HEK293T (cell line): Measurements from ENCODE around the gene INTS7.

Source experiments
- ARNT ChIP-seq: fragments of 450-650 bp; IDR thresholded peaks from 2 replicates; pipeline ENCODE4 v1.6.1; 2017; ENCODE audit warnings: mild to moderate bottlenecking
- BHLHE40 ChIP-seq: fragments of 450-650 bp; IDR thresholded peaks from 2 replicates; pipeline ENCODE4 v1.6.1; 2016; ENCODE audit warnings: mild to moderate bottlenecking, moderate library complexity, borderline replicate concordance
- CTBP1 ChIP-seq: fragments of 450-650 bp; IDR thresholded peaks from 2 replicates; pipeline ENCODE4 v1.6.1; 2016; ENCODE audit warnings: borderline replicate concordance
- ELF4 ChIP-seq: fragments of 450-650 bp; IDR thresholded peaks from 2 replicates; pipeline ENCODE4 v1.6.1; 2017; ENCODE audit warnings: antibody characterized with exemption
- FOXA1 ChIP-seq: fragments of 450-650 bp; IDR thresholded peaks from 2 replicates; pipeline ENCODE4 v1.6.1; 2016; ENCODE audit warnings: mild to moderate bottlenecking
- FOXK2 ChIP-seq: fragments of 450-650 bp; IDR thresholded peaks from 2 replicates; pipeline ENCODE4 v1.6.1; 2016; ENCODE audit warnings: mild to moderate bottlenecking
- FOXM1 ChIP-seq: fragments of 450-650 bp; IDR thresholded peaks from 2 replicates; pipeline ENCODE4 v1.6.1; 2017; ENCODE audit warnings: mild to moderate bottlenecking, borderline replicate concordance
- L3MBTL2 ChIP-seq: fragments of 450-650 bp; conservative IDR thresholded peaks from 2 replicates; pipeline ENCODE4 v1.6.1; 2016; ENCODE audit warnings: mild to moderate bottlenecking
- NFRKB ChIP-seq: fragments of 450-650 bp; IDR thresholded peaks from 2 replicates; pipeline ENCODE4 v1.6.1; 2016; ENCODE audit warnings: mild to moderate bottlenecking, moderate library complexity
- SP1 ChIP-seq: fragments of 450-650 bp; IDR thresholded peaks from 2 replicates; pipeline ENCODE4 v1.6.1; 2017
- SUZ12 ChIP-seq: fragments of 450-650 bp; IDR thresholded peaks from 2 replicates; pipeline ENCODE4 v1.6.1; 2016; ENCODE audit warnings: mild to moderate bottlenecking
- TARDBP ChIP-seq: fragments of 450-650 bp; IDR thresholded peaks from 2 replicates; pipeline ENCODE4 v1.6.1; 2016
- ZNF384 ChIP-seq: fragments of 450-650 bp; IDR thresholded peaks from 2 replicates; pipeline ENCODE4 v1.6.1; 2016
- TF ChIP-seq, protein P1 (sequence below): fragments of 450-650 bp; IDR thresholded peaks from 2 replicates; pipeline ENCODE4 v1.6.1; 2016

DNA sequence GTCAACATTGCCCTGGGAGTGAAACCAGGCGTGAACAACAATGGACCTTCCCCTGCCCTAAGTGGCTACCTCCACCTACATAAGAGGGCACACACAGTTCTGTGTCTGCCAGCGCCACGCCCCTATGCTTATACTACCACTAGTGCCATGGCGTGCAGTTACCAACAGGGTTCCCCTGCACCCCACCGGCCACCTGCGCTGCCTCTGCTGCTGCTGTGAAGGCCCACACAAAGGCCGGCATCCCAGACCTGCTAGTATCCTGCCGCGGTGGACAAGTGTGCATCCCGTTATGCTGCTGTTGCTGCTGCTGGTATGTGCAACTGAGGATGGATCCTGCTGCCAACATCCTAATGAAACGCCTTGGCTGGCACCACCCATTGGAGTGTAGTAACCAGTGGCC, 75.7 kb downstream of the INTS7 start:
- TF ChIP-seq L3MBTL2 (no peak), SP1 (no peak), SUZ12 (no peak), ARNT (no peak), FOXK2 (no peak), CTBP1 (no peak), FOXM1 (no peak), TARDBP (no peak), ELF4 (no peak), NFRKB (no peak), FOXA1 (no peak), BHLHE40 (no peak), ZNF384 (no peak)
- TF ChIP-seq, protein P1, sequence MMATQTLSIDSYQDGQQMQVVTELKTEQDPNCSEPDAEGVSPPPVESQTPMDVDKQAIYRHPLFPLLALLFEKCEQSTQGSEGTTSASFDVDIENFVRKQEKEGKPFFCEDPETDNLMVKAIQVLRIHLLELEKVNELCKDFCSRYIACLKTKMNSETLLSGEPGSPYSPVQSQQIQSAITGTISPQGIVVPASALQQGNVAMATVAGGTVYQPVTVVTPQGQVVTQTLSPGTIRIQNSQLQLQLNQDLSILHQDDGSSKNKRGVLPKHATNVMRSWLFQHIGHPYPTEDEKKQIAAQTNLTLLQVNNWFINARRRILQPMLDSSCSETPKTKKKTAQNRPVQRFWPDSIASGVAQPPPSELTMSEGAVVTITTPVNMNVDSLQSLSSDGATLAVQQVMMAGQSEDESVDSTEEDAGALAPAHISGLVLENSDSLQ = no peak
